ENCODE results near the gene DNAJB8.
A peak's percentile ranks its signal among the peaks of the same experiment; 100 is the strongest.

DNAJB8 gene

DNA sequence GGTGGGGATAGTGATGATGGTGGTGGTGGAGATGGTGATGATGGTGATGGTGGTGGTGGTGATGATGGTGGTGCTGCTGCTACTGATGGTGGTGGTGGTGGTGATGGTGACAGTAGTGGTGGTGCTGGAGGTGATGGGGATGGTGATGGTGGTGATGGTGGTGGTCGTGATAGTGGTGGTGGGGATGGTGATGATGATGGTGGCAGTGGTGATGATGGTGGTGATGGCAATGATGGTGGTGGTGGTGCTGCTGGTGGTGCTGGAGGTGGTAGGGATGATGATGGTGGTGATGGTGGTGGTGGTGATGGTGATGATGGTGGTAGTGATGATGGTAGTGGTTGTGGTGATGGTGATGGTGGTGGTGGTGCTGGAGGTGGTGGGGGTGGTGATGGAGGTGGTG, 21.3 kb downstream of the DNAJB8 start:
- Histone ChIP-seq H3K4me3 (ENCODE audit: low read depth, low read length) (no peak overlapping the region), H3K27ac (no peak overlapping the region), H3K27me3 (ENCODE audit: insufficient read depth, low read depth, severe bottlenecking) (peaks cover 11% of the 10 kb centered on the region), H3K36me3 (no peaks in the 10 kb centered on the region), H3K9me3 (ENCODE audit: severe bottlenecking) (no peaks in the 10 kb centered on the region)
- TF ChIP-seq, protein P1, sequence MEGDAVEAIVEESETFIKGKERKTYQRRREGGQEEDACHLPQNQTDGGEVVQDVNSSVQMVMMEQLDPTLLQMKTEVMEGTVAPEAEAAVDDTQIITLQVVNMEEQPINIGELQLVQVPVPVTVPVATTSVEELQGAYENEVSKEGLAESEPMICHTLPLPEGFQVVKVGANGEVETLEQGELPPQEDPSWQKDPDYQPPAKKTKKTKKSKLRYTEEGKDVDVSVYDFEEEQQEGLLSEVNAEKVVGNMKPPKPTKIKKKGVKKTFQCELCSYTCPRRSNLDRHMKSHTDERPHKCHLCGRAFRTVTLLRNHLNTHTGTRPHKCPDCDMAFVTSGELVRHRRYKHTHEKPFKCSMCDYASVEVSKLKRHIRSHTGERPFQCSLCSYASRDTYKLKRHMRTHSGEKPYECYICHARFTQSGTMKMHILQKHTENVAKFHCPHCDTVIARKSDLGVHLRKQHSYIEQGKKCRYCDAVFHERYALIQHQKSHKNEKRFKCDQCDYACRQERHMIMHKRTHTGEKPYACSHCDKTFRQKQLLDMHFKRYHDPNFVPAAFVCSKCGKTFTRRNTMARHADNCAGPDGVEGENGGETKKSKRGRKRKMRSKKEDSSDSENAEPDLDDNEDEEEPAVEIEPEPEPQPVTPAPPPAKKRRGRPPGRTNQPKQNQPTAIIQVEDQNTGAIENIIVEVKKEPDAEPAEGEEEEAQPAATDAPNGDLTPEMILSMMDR (IDR thresholded peaks at IDR 0.05; ENCODE audit: low read depth, low read length), result no peak
- DNase-seq, result no peak

- no peaks in the 10 kb centered on the region for H3K9me3 ChIP-seq (ENCODE audit: severe bottlenecking)
- no peaks in the 10 kb centered on the region for H3K36me3 ChIP-seq
- H3K27ac ChIP-seq, result no peak overlapping the region
- no peak for DNase-seq
- peaks cover 23% of the 10 kb centered on the region for H3K27me3 ChIP-seq (ENCODE audit: insufficient read depth, low read depth, severe bottlenecking)
- H3K4me3 ChIP-seq (ENCODE audit: low read depth, low read length), result no peak overlapping the region
- TF ChIP-seq, protein P1 (IDR thresholded peaks at IDR 0.05; ENCODE audit: low read depth, low read length), result no peak
Observed at GRCh38 chr3:128443771-128444170, 22.9 kb downstream of the DNAJB8 start.

- no peaks in the 10 kb centered on the region for H3K36me3 ChIP-seq
- peaks cover 23% of the 10 kb centered on the region for H3K27me3 ChIP-seq (ENCODE audit: insufficient read depth, low read depth, severe bottlenecking)
- no peak overlapping the region for H3K4me3 ChIP-seq (ENCODE audit: low read depth, low read length)
- no peak for DNase-seq
- no peaks in the 10 kb centered on the region for H3K9me3 ChIP-seq (ENCODE audit: severe bottlenecking)
- H3K27ac ChIP-seq, result no peak overlapping the region
- TF ChIP-seq, protein P1 (IDR thresholded peaks at IDR 0.05; ENCODE audit: low read depth, low read length), result no peak
Observed at GRCh38 chr3:128442949-128443348, 23.7 kb downstream of the DNAJB8 start.

DNA sequence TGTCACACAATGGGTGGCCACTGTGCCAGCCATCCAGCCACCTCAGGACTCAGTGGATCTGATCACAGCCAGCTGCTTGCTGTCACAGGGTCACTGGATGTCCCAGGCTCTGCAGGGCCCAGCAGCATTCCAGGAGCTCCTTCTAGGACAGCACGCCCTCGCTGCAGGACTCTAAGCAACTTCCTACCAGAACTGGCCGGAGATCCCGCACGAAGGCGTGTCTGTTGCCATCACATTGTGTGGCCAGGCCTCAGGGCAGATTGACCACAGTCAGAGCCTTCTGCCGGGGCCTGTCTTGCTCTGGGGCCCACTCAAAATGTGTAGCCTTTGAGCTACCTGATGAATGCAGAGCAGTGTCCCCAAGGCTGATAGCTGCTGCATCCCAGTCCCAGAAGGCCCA, 24.6 kb downstream of the DNAJB8 start:
- peaks cover 19% of the 10 kb centered on the region for H3K27me3 ChIP-seq (ENCODE audit: insufficient read depth, low read depth, severe bottlenecking)
- TF ChIP-seq, protein P1 (IDR thresholded peaks at IDR 0.05; ENCODE audit: low read depth, low read length), result no peak
- H3K36me3 ChIP-seq, result no peaks in the 10 kb centered on the region
- no peaks in the 10 kb centered on the region for H3K9me3 ChIP-seq (ENCODE audit: severe bottlenecking)
- H3K27ac ChIP-seq, result no peak overlapping the region
- no peak for DNase-seq
- H3K4me3 ChIP-seq (ENCODE audit: low read depth, low read length), result no peak overlapping the region

GRCh38 chr3:128439226-128439625, 27.5 kb downstream of the DNAJB8 start:
- no peak overlapping the region for H3K27ac ChIP-seq
- TF ChIP-seq, protein P1 (IDR thresholded peaks at IDR 0.05; ENCODE audit: low read depth, low read length), result no peak

GRCh38 chr3:128438488-128439072, 28.1 kb downstream of the DNAJB8 start:
- TF ChIP-seq, protein P1 (IDR thresholded peaks at IDR 0.05; ENCODE audit: low read depth, low read length), result peak; percentile 86

More at GRCh38 chr3:128439226-128439625, 27.5 kb downstream of the DNAJB8 start:
- no peaks in the 10 kb centered on the region for H3K9me3 ChIP-seq (ENCODE audit: severe bottlenecking)
- H3K4me3 ChIP-seq (ENCODE audit: low read depth, low read length), result no peak overlapping the region
- no peak for DNase-seq
- peaks cover 16% of the 10 kb centered on the region for H3K27me3 ChIP-seq (ENCODE audit: insufficient read depth, low read depth, severe bottlenecking)
- H3K36me3 ChIP-seq, result no peaks in the 10 kb centered on the region

More at GRCh38 chr3:128438488-128439072, 28.1 kb downstream of the DNAJB8 start:
- H3K4me3 ChIP-seq (ENCODE audit: low read depth, low read length), result no peak overlapping the region
- peaks cover 20% of the 10 kb centered on the region for H3K27me3 ChIP-seq (ENCODE audit: insufficient read depth, low read depth, severe bottlenecking)
- no peaks in the 10 kb centered on the region for H3K36me3 ChIP-seq
- DNase-seq, result no peak
- no peaks in the 10 kb centered on the region for H3K9me3 ChIP-seq (ENCODE audit: severe bottlenecking)
- H3K27ac ChIP-seq, result no peak overlapping the region
